Mesothelial cell of epicardium (in vitro differentiated cells): ENCODE results near the gene GPC3. TPM values are rescaled to one million over a fixed set of nuclear protein-coding genes. Genes with fewer than 3 reads are reported as not detected.

Experiments
- DNase-seq, 2 experiments: peaks; one replicate each; pipeline ENCODE4 v3.0.0; 2021; ENCODE audit warnings: low spot score in 2 of 2; ENCODE audit not compliant: unreplicated experiment in 2 of 2
- H3K27ac Mint-ChIP-seq: 2 replicates; pipeline ENCODE4 v1.8.0; 2021; ENCODE audit warnings: mixed read lengths
- H3K27me3 Mint-ChIP-seq: 2 replicates; pipeline ENCODE4 v1.8.0; 2021; ENCODE audit warnings: low read depth, mixed read lengths
- H3K36me3 Mint-ChIP-seq: 2 replicates; pipeline ENCODE4 v1.8.0; 2021; ENCODE audit warnings: mixed read lengths
- H3K4me1 Mint-ChIP-seq: 2 replicates; pipeline ENCODE4 v1.8.0; 2021; ENCODE audit warnings: mixed read lengths
- H3K4me3 Mint-ChIP-seq: 2 replicates; pipeline ENCODE4 v1.8.0; 2021; ENCODE audit warnings: mild to moderate bottlenecking, moderate library complexity, mixed read lengths
- H3K9me3 Mint-ChIP-seq: 2 replicates; pipeline ENCODE4 v1.8.0; 2021; ENCODE audit warnings: mixed read lengths
- CTCF ChIP-seq: fragments of 200-600 bp; sonication (generic); IDR thresholded peaks from one replicate; pipeline ENCODE4 v1.5.0; 2021; ENCODE audit warnings: antibody characterized with exemption; ENCODE audit not compliant: unreplicated experiment
- total RNA-seq: library from RNA; stranded (reverse); gene quantifications from 3 replicates; pipeline ENCODE4 v1.2.1, GENCODE V29; 2021

GPC3 gene
- total RNA-seq, 1 donor from 2014 or later: 864 TPM

- no peaks in the 10 kb centered on the region for H3K27me3 Mint-ChIP-seq
- peaks cover 10% of the 10 kb centered on the region for H3K9me3 Mint-ChIP-seq
- no peak overlapping the region for H3K27ac Mint-ChIP-seq
- no peak for TF ChIP-seq CTCF
- no peak for DNase-seq
- H3K36me3 Mint-ChIP-seq: peaks cover 26% of the 10 kb centered on the region
- peaks cover 30% of the 10 kb centered on the region for H3K4me1 Mint-ChIP-seq
- H3K4me3 Mint-ChIP-seq: no peak overlapping the region
Observed at GRCh38 chrX:133834771-133835170, 150.6 kb downstream of the GPC3 start.

GRCh38 chrX:133819546-133819945 lies 165.8 kb downstream of the GPC3 start:
- Mint-ChIP-seq H3K4me1 (peaks cover 7% of the 10 kb centered on the region), H3K36me3 (peaks cover 7% of the 10 kb centered on the region), H3K9me3 (no peaks in the 10 kb centered on the region), H3K4me3 (no peak overlapping the region), H3K27ac (no peak overlapping the region), H3K27me3 (no peaks in the 10 kb centered on the region)
- no peak for TF ChIP-seq CTCF
- no peak for DNase-seq

- H3K9me3 Mint-ChIP-seq: no peaks in the 10 kb centered on the region
- no peaks in the 10 kb centered on the region for H3K27me3 Mint-ChIP-seq
- H3K36me3 Mint-ChIP-seq: peaks cover 4% of the 10 kb centered on the region
- no peak overlapping the region for H3K4me3 Mint-ChIP-seq
- TF ChIP-seq CTCF: no peak
- H3K4me1 Mint-ChIP-seq: peaks cover 10% of the 10 kb centered on the region
- DNase-seq: no peak
- no peak overlapping the region for H3K27ac Mint-ChIP-seq
Observed at GRCh38 chrX:133818019-133818418, 167.4 kb downstream of the GPC3 start.

GRCh38 chrX:133815496-133815895 lies 169.9 kb downstream of the GPC3 start:
- H3K27me3 Mint-ChIP-seq: no peaks in the 10 kb centered on the region
- DNase-seq: no peak
- H3K36me3 Mint-ChIP-seq: peaks cover 2% of the 10 kb centered on the region
- TF ChIP-seq CTCF: no peak
- H3K4me1 Mint-ChIP-seq: peaks cover 28% of the 10 kb centered on the region
- H3K27ac Mint-ChIP-seq: no peak overlapping the region
- H3K9me3 Mint-ChIP-seq: no peaks in the 10 kb centered on the region
- H3K4me3 Mint-ChIP-seq: no peak overlapping the region

- no peak overlapping the region for H3K4me3 Mint-ChIP-seq
- no peak overlapping the region for H3K27ac Mint-ChIP-seq
- H3K4me1 Mint-ChIP-seq: peaks cover 31% of the 10 kb centered on the region
- no peak for DNase-seq
- no peaks in the 10 kb centered on the region for H3K36me3 Mint-ChIP-seq
- no peaks in the 10 kb centered on the region for H3K27me3 Mint-ChIP-seq
- no peak for TF ChIP-seq CTCF
- H3K9me3 Mint-ChIP-seq: no peaks in the 10 kb centered on the region
Observed at GRCh38 chrX:133813971-133814370, 171.4 kb downstream of the GPC3 start.

- Mint-ChIP-seq H3K9me3 (no peaks in the 10 kb centered on the region), H3K4me3 (no peak overlapping the region), H3K36me3 (peaks cover 1% of the 10 kb centered on the region), H3K27ac (peak overlapping the region; percentile 75), H3K4me1 (peaks cover 34% of the 10 kb centered on the region), H3K27me3 (no peaks in the 10 kb centered on the region)
- no peak for TF ChIP-seq CTCF
- DNase-seq: no peak
Observed at GRCh38 chrX:133812402-133812801, 173.0 kb downstream of the GPC3 start.
